Measurements from ENCODE around the gene SPINT2. TPM values are rescaled to one million over a fixed set of nuclear protein-coding genes. Genes with fewer than 3 reads are reported as not detected.

Gene SPINT2
- total RNA-seq, 1 experiment from 2014 or later = not detected

GRCh38 chr19:38267761-38268483 is 3.5 kb downstream of the SPINT2 start:
- TF ChIP-seq CTCF (conservative IDR thresholded peaks at IDR 0.05; ENCODE audit: low read depth, low read length) (no peak), EZH2 (IDR thresholded peaks at IDR 0.05; ENCODE audit: borderline replicate concordance, low read depth, low read length, poor library complexity, severe bottlenecking) (no peak)
- ChIA-PET CTCF (no interaction called here), POLR2A (ENCODE audit: low non-redundant PET) (interaction anchor here (0.5 kb wide), 1 partner anchor 153 kb away, joined by 3 read pairs; no protein-coding TSS in a partner anchor)
- no peak overlapping the region for H3K27ac ChIP-seq (ENCODE audit: low read depth, low read length, poor library complexity, severe bottlenecking)
- H3K9me3 ChIP-seq (ENCODE audit: low read depth, low read length, poor library complexity, severe bottlenecking) = no peaks in the 10 kb centered on the region
- intact Hi-C loops (cut with micrococcal nuclease; ENCODE audit: unreplicated experiment) = no loop called here
- H3K4me1 ChIP-seq (ENCODE audit: insufficient read depth, low read length, poor library complexity, severe bottlenecking) = peaks cover 6% of the 10 kb centered on the region
- BruUV-seq (replicated peaks) = no TSS peak
- H3K27me3 ChIP-seq (replicated peaks; ENCODE audit: insufficient read depth, low read depth, low read length, poor library complexity) = no peaks in the 10 kb centered on the region
- H3K36me3 ChIP-seq (ENCODE audit: insufficient read depth, low read length, poor library complexity, severe bottlenecking) = no peaks in the 10 kb centered on the region
- DNase-seq (ENCODE audit: low spot score) = no peak
- H3K4me3 ChIP-seq (ENCODE audit: low read depth, low read length, poor library complexity, severe bottlenecking) = no peak overlapping the region

GRCh38 chr19:38268539-38268938 is 4.2 kb downstream of the SPINT2 start:
- intact Hi-C loops (cut with micrococcal nuclease; ENCODE audit: unreplicated experiment) = no loop called here
- H3K9me3 ChIP-seq (ENCODE audit: low read depth, low read length, poor library complexity, severe bottlenecking) = no peaks in the 10 kb centered on the region
- H3K4me1 ChIP-seq (ENCODE audit: insufficient read depth, low read length, poor library complexity, severe bottlenecking) = peaks cover 5% of the 10 kb centered on the region
- no peak for DNase-seq (ENCODE audit: low spot score)
- no peak overlapping the region for H3K27ac ChIP-seq (ENCODE audit: low read depth, low read length, poor library complexity, severe bottlenecking)
- ChIA-PET CTCF (no interaction called here), POLR2A (ENCODE audit: low non-redundant PET) (interaction anchor here (0.6 kb wide), 1 partner anchor 121 kb away, joined by 6 read pairs; no protein-coding TSS in a partner anchor)
- no peaks in the 10 kb centered on the region for H3K36me3 ChIP-seq (ENCODE audit: insufficient read depth, low read length, poor library complexity, severe bottlenecking)
- TF ChIP-seq EZH2 (IDR thresholded peaks at IDR 0.05; ENCODE audit: borderline replicate concordance, low read depth, low read length, poor library complexity, severe bottlenecking) = no peak
- no peak for TF ChIP-seq CTCF (conservative IDR thresholded peaks at IDR 0.05; ENCODE audit: low read depth, low read length)
- no TSS peak for BruUV-seq (replicated peaks)
- no peak overlapping the region for H3K4me3 ChIP-seq (ENCODE audit: low read depth, low read length, poor library complexity, severe bottlenecking)
- H3K27me3 ChIP-seq (replicated peaks; ENCODE audit: insufficient read depth, low read depth, low read length, poor library complexity) = no peaks in the 10 kb centered on the region

- Histone ChIP-seq H3K9me3 (ENCODE audit: low read depth, low read length, poor library complexity, severe bottlenecking) (no peaks in the 10 kb centered on the region), H3K4me1 (ENCODE audit: insufficient read depth, low read length, poor library complexity, severe bottlenecking) (no peaks in the 10 kb centered on the region), H3K36me3 (ENCODE audit: insufficient read depth, low read length, poor library complexity, severe bottlenecking) (no peaks in the 10 kb centered on the region), H3K4me3 (ENCODE audit: low read depth, low read length, poor library complexity, severe bottlenecking) (no peak overlapping the region), H3K27me3 (replicated peaks; ENCODE audit: insufficient read depth, low read depth, low read length, poor library complexity) (no peaks in the 10 kb centered on the region), H3K27ac (ENCODE audit: low read depth, low read length, poor library complexity, severe bottlenecking) (no peak overlapping the region)
- intact Hi-C loops (cut with micrococcal nuclease; ENCODE audit: unreplicated experiment) = no loop called here
- POLR2A ChIA-PET (ENCODE audit: low non-redundant PET) = no interaction called here
- BruUV-seq (replicated peaks) = no TSS peak
- no peak for TF ChIP-seq CTCF (conservative IDR thresholded peaks at IDR 0.05; ENCODE audit: low read depth, low read length)
- no peak for TF ChIP-seq EZH2 (IDR thresholded peaks at IDR 0.05; ENCODE audit: borderline replicate concordance, low read depth, low read length, poor library complexity, severe bottlenecking)
- DNase-seq (ENCODE audit: low spot score) = no peak
- CTCF ChIA-PET = no interaction called here
Measured at GRCh38 chr19:38270587-38271167, 6.3 kb downstream of the SPINT2 start.

All from A673 (cell line).